Small intestine (tissue), 7 donors: ENCODE results near the gene RTL5. TPM values are rescaled to one million over a fixed set of nuclear protein-coding genes. Genes with fewer than 3 reads are reported as not detected.

Experiments used
- DNase-seq, 2 donors: peaks; one replicate each; pipeline versions ENCODE4 v3.0.0 to v3.0.0-alpha.2; 2013
- FAIRE-seq: peaks from 2 replicates; lab custom pipeline; 2012; peaks lifted over from hg19 to GRCh38; lab: Jason Lieb, UNC
- H3K27ac ChIP-seq, 3 donors: one replicate each; pipeline ENCODE4 v1.5.1; 2013; ENCODE audit warnings: low read length in 2 of 3, mild to moderate bottlenecking in 2 of 3, control low read depth in 1 of 3, inconsistent platforms in 1 of 3, low read depth in 1 of 3, moderate library complexity in 1 of 3
- H3K27me3 ChIP-seq, 3 donors: one replicate each; pipeline ENCODE4 v1.6.1; 2013; ENCODE audit warnings: low read length in 3 of 3, inconsistent platforms in 1 of 3; ENCODE audit not compliant: control insufficient read depth in 3 of 3, insufficient read depth in 3 of 3
- H3K36me3 ChIP-seq, 3 donors: one replicate each; pipeline ENCODE4 v1.6.1; 2013; ENCODE audit warnings: low read length in 3 of 3, inconsistent platforms in 1 of 3, low read depth in 1 of 3, mild to moderate bottlenecking in 1 of 3, moderate library complexity in 1 of 3; ENCODE audit not compliant: control insufficient read depth in 3 of 3, insufficient read depth in 2 of 3
- H3K4me1 ChIP-seq, 3 donors: one replicate each; pipeline ENCODE4 v1.6.1; 2013; ENCODE audit warnings: low read length in 2 of 3, inconsistent platforms in 1 of 3, low read depth in 1 of 3, mild to moderate bottlenecking in 1 of 3, moderate library complexity in 1 of 3; ENCODE audit not compliant: control insufficient read depth in 3 of 3, insufficient read depth in 2 of 3
- H3K4me3 ChIP-seq, 3 donors: one replicate each; pipeline ENCODE4 v1.5.1; 2013; ENCODE audit warnings: low read length in 3 of 3, control low read depth in 1 of 3, inconsistent platforms in 1 of 3, low read depth in 1 of 3, mild to moderate bottlenecking in 1 of 3, moderate library complexity in 1 of 3
- H3K9me3 ChIP-seq, 2 donors: one replicate each; pipeline ENCODE4 v1.6.1; 2013; ENCODE audit warnings: low read depth in 1 of 2, low read length in 1 of 2; ENCODE audit not compliant: control insufficient read depth in 2 of 2, insufficient read depth in 1 of 2
- WGBS, 3 donors: extraction: QIAGEN DNeasy Blood & Tissue Kit; methylation state at CpG; one replicate each; pipeline ENCODE4 v1.1.7; 2013; 5-methylcytosine and 5-hydroxymethylcytosine counted together
- polyA plus RNA-seq, 4 donors: library from polyadenylated mRNA; stranded (reverse) in 3 of 4; unstranded in 1 of 4; fragments of 200-250 nt in 3 of 4; fragments of 120-200 nt in 1 of 4; gene quantifications; one replicate each; pipeline versions ENCODE4 v1.2.1 to v1.2.3, GENCODE V29; 2013
- donor health status: healthy with polysubstance abuse.
- donor health status: control.
- donor health status: control.
- donor health status: Bipolar disorder and iron deficiency.
- donor health status: healthy.

Gene RTL5
- polyA plus RNA-seq, 4 donors: 0.22 to 4.6 (median 1.1) TPM

DNA sequence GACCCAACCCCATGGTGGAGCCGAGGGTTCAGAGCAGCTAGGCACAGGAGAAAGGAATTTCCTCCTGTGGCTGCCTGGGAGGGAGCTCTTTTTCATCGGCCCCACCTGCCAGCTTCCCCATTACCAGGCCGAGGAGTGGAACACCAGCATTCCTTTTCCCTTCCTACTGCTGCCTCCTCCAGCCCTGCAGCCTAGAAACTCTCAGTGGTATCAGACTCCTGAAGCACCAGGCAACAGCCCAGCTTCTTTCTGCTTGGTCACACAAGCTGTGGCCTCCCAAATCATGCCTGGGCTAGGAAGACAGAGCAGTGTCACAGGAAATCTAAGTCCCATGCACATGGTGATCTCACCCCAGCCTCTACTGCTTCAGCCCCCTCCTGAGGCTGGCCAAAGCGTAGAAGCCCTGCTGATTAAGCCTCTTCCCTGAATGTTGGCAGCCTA is 30.1 kb downstream of the RTL5 start:
- no peak overlapping the region for H3K27ac ChIP-seq
- no peaks in the 10 kb centered on the region for H3K9me3 ChIP-seq
- H3K27me3 ChIP-seq: peaks cover 0 to 4% (median 0%) of the 10 kb centered on the region in 3 donors
- FAIRE-seq (no peak), DNase-seq (no peak)
- peaks cover 0 to 24% (median 0%) of the 10 kb centered on the region in 3 donors for H3K4me1 ChIP-seq
- H3K36me3 ChIP-seq: no peaks in the 10 kb centered on the region
- WGBS, 3 donors: 53 to 71% (median 64%) methylated on average over 4 of the region's 4 CpGs
- no peak overlapping the region for H3K4me3 ChIP-seq

DNA sequence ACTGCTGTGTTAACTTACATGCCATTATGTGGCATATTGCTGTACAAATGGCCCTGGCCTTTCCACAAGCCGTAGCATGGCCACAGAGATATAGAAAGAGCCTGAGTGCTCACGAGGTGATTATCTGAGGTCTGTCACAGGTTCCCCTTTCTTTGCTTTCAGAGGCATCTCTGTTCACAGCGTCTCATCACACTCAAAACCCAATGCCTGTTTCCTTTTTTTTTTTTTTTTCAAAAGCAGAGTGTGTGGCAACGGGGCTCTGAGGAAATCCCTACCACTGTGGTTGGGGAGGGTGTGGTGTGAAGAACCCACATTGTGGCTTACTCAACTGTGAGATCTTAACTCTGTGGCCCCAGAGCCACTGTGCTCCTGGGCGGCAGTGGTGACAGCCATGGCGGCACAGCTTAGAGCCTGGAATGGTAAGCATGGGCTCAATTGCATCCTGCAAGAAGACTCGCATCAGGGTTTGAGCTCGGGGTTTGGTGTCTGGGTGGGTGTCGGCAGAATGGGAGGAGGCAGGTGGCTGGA is 30.8 kb downstream of the RTL5 start:
- no peak overlapping the region for H3K27ac ChIP-seq
- no peak overlapping the region for H3K4me3 ChIP-seq
- FAIRE-seq (no peak), DNase-seq (peak in 1 of 2 donors; percentile 27)
- no peaks in the 10 kb centered on the region for H3K36me3 ChIP-seq
- peaks cover 0 to 4% (median 0%) of the 10 kb centered on the region in 3 donors for H3K27me3 ChIP-seq
- WGBS, 3 donors: 63 to 76% (median 72%) methylated on average over 8 to 9 of the region's 9 CpGs
- H3K4me1 ChIP-seq: peaks cover 0 to 24% (median 0%) of the 10 kb centered on the region in 3 donors
- H3K9me3 ChIP-seq: no peaks in the 10 kb centered on the region

DNA sequence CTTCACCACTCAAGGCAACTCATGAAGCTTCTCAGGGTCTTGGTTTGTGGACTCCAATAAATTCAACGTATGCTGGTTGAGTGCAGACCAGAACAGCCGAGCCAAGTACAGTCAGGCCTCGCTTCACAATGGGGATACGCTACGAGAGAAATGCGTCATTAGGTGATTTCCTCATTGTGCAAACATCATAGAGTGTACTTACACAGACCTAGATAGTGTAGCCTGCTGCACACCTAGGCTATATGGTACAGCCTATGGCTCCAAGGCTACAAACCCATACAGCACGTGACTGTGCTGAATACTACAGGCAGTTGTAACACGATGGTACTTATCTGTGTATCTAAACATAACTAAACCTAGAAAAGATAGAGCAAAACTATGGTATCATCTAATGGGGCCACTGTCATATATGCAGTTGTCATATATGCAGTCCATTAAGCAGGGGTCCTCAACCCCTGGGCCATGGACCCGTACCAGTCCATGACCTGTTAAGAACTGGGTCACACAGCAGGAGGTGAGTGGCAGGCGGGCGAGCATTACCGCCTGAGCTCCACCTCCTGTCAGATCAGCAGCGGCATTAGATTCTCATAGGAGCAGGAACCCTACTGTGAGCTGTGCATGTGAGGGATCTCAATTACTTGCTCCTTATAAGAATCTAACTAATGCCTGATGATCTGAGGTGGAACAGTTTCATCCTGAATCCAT is 31.5 kb downstream of the RTL5 start:
- Histone ChIP-seq H3K27me3 (peaks cover 0 to 4% (median 0%) of the 10 kb centered on the region in 3 donors), H3K36me3 (no peaks in the 10 kb centered on the region), H3K9me3 (no peaks in the 10 kb centered on the region), H3K4me1 (peaks cover 0 to 24% (median 0%) of the 10 kb centered on the region in 3 donors), H3K27ac (no peak overlapping the region), H3K4me3 (no peak overlapping the region)
- no peak for DNase-seq
- WGBS, 3 donors: 70 to 82% (median 81%) methylated on average over 13 of the region's 13 CpGs
- no peak for FAIRE-seq

DNA sequence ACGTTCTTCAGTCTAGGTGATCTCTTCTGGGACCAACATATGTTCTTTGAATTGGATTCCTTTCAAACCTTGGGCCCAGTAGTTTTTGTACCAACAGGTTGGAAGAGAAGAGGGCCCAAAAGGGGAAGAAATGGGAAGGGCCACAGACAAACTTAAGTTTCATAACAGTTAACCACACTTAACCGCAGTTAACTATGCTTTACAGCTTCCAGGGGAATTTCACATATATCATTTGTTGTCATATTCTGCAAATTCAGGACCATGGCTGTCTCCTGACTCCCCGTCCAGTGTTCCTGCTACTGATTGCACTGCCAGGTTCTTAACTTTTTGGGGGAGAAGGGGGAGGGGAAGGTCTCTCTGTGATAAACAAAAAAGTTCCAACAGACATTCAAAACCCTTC is 34.6 kb downstream of the RTL5 start:
- Histone ChIP-seq H3K27ac (no peak overlapping the region), H3K36me3 (no peaks in the 10 kb centered on the region), H3K4me1 (peaks cover 0 to 3% (median 0%) of the 10 kb centered on the region in 3 donors), H3K4me3 (no peak overlapping the region), H3K9me3 (no peaks in the 10 kb centered on the region), H3K27me3 (no peaks in the 10 kb centered on the region)
- WGBS, 3 donors: 55 to 82% (median 77%) methylated on average over 3 of the region's 3 CpGs
- DNase-seq (no peak), FAIRE-seq (no peak)

DNA sequence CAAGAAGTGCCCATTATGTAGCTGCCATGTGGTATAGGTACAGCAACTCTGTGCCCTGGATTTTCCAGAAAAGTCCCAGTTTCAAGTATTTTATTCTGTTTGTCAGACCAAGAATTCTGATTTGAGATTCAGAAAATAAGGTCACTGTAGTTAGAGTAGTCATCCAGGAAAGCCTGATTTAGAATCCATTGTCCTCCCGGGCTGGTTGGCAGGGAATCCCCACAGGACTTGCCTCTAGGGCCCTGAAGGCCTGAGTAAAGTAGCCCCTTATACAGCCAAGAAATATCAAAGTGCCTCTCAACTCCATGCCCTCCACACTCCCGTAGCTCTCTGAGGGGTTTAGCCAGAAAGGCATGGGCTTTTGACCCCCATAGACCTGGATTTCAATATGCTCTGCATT is 36.3 kb downstream of the RTL5 start:
- Histone ChIP-seq H3K27ac (no peak overlapping the region), H3K9me3 (no peaks in the 10 kb centered on the region), H3K4me3 (no peak overlapping the region), H3K36me3 (no peaks in the 10 kb centered on the region), H3K27me3 (no peaks in the 10 kb centered on the region), H3K4me1 (peaks cover 0 to 3% (median 0%) of the 10 kb centered on the region in 3 donors)
- FAIRE-seq (no peak), DNase-seq (no peak)
- WGBS, 3 donors: 43 to 68% (median 65%) methylated on average over 2 of the region's 2 CpGs

DNA sequence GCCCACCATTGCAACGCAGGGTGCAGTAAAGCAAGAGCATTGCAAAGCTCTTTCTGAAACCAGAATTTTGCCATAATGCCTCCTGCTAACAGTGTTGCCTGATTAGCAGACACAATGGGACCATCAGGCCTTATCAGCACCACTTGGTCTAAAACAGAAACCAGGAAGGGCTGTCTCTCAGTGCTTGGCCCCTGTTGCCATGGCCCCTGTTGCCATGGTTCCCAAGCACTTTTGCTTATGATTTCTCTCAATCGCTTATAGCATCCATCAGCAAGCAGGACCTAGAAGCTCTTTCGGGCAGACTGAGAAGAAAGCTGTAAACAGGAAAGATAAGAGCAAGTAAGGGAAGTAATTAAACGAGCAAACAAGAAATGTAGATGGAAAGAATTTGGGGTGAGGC is 36.8 kb downstream of the RTL5 start:
- no peaks in the 10 kb centered on the region for H3K9me3 ChIP-seq
- FAIRE-seq: no peak
- peak; percentile 25 to 75 for DNase-seq
- H3K36me3 ChIP-seq: no peaks in the 10 kb centered on the region
- no peaks in the 10 kb centered on the region for H3K27me3 ChIP-seq
- WGBS, 3 donors: 22 to 34% (median 25%) methylated on average over 4 of the region's 4 CpGs
- H3K4me1 ChIP-seq: peaks cover 0 to 3% (median 0%) of the 10 kb centered on the region in 3 donors
- H3K4me3 ChIP-seq: no peak overlapping the region
- no peak overlapping the region for H3K27ac ChIP-seq

DNA sequence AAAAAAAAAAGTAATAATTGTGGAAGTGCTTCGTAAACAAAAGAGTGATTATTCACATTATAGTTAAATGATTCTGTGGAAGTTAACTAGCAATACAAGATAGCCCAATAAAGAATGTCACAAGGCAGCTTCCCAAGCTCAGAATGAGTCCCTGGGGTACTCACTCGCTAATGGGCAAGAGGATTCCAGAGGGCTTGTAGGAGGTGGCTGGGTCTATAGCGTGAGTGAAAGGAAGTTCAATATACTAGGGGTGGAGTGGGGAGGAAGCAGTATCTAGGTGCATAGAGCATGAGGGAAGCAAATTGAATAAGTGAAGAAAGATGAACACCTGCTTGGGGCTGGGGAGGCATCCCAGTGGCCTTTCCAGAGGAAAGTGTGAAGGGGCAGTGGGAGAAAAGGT is 42.5 kb downstream of the RTL5 start:
- Histone ChIP-seq H3K36me3 (no peaks in the 10 kb centered on the region), H3K27me3 (no peaks in the 10 kb centered on the region), H3K9me3 (no peaks in the 10 kb centered on the region), H3K27ac (no peak overlapping the region), H3K4me3 (no peak overlapping the region), H3K4me1 (no peaks in the 10 kb centered on the region)
- FAIRE-seq (no peak), DNase-seq (no peak)
- 67 to 72% (median 68%) methylated on average over 3 of the region's 3 CpGs for WGBS, 3 donors

DNA sequence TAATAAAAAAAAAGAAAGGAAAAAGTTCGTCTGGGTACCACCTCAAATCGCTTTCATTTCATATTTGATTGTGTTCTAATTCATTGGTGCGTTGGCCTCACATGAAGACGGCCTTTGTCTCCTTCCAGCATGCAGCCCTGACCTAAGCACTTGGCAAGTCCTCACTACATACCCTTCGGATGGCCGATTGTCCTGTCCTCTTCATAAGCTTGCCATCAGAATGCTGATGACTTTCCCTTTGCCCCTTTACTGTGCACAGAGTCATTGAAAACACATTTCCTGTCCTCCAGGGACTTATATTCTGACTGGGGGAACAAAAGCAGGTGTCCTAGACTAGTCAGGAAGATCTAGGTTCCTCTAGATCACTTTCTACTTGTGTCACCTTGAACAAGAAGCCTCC is 43.0 kb downstream of the RTL5 start:
- no peak for FAIRE-seq
- Histone ChIP-seq H3K9me3 (no peaks in the 10 kb centered on the region), H3K4me3 (no peak overlapping the region), H3K36me3 (no peaks in the 10 kb centered on the region), H3K27ac (no peak overlapping the region), H3K27me3 (no peaks in the 10 kb centered on the region), H3K4me1 (no peaks in the 10 kb centered on the region)
- 69 to 77% (median 73%) methylated on average over 6 of the region's 6 CpGs for WGBS, 3 donors
- DNase-seq: no peak
